GM21619 (cell line): Measurements from ENCODE around the gene ESR2.
"Not testable (repeated sequence)": the region's sequence is repeated elsewhere in the genome, so short reads cannot be mapped to it uniquely, and the experiment has no call there.

Source experiments
- ATAC-seq: cut with Tn5 transposase; IDR thresholded peaks from one replicate; pipeline ENCODE4 v1.9.1; 2021; ENCODE audit not compliant: unreplicated experiment

ESR2 gene

DNA sequence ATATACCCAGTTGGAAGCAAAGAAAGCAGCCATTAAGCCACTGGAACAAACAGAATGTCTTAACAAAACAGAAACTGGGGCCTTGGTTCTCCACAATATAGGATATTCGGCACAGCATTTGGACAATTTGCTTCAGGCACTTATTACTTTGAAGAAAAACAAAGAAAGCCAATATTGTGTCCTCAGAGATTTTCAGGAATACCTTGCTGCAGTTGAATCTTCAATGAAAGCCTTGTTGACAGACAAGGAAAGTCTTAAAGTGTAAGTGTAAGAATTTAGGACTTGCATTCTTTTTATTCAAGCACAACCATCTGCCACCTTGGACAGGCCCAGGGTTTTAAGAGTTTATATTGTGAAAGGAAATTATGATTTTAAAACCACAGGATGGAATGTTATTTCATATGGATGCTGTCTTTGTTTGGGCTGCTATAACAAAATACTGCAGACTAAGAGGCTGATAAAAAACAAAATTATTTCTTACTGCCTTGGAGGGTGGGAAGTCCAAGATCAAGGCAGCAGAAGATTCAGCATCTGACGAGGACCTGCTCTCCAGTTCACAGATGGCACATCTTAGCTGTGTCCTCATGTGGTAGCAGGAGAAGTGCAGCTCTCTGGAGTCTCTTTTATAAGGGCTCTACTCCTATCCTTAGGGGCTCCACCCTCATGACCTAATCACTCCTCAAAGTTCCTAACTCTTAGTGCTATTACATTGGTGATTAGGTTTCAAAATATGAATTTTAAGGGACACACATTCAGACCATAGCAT, 244.4 kb downstream of the ESR2 start:
- no peak for ATAC-seq

DNA sequence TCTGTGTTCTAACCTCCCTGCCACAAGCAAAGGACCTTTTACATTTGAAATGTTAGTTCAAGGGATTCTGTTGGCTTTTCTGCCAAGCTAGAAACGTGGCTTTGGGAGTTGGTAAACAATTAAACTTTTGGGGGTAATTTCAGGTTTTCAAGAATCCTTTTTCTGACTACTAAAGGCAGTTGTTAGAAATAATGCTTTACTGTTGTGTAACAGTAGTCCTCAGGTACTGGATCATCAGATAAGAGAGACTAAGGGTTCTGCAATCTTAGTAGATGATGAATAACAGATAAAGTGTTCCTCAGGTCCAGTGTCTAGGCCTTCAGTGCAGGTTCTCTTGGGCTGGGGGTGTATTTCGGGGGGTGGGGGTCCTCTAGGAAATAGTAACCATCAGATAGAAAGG, 249.1 kb downstream of the ESR2 start:
- ATAC-seq: no peak

DNA sequence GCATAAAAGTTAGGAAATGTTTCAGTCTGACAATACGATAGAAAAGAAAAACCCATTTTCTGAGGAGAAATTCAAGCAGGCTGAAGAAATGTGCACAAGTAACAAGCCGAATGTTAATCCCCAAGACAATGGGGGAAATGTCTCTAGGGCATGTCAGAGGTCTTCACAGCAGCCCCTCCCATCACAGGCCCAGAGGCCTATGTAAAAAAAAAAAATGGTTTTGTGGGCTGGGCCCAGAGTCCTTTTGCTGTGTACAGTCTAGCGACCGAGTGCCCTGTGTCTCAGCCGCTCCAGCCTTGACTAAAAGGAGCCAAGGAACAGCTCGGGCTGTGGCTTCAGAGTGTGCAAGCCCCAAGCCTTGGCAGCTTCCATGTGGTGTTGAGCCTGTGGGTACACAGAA, 250.9 kb downstream of the ESR2 start:
- not testable (repeated sequence) for ATAC-seq

- no peak for ATAC-seq
These were observed 254.1 kb downstream of the ESR2 start for GRCh38 chr14:64040044-64040443.

DNA sequence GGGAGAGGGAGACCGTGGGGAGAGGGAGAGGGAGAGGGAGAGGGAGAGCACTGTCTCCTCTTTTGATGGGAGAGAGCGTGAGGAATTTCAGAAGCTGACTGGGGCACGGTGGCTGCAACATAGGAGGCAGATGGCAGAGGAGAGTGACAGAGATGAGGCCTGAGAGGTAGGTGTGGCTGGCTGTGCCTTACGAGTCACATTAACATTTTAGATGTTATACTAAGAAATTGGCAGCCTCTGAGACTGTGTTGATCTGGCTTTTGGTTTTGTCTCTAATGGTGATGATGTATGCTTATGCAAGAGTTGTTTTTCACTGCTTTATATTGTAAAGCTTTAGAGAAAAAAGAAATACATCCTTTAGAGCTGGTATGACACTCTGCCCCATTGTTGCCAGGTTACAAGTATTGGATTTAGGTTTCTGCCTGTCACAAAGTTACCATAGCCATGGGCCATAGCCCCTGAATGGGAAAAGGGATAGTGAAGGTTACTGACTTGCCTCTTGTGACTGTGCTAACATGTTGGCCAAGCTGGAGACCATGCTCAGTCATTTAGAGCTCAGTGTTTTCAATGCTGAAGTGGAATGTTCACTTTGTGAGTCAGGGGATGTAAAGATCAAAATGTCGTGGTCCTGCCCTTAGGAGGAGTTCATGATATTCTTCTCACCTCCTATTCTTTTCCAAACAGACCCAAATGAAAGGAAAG, 255.2 kb downstream of the ESR2 start:
- ATAC-seq: no peak

- ATAC-seq: not testable (repeated sequence)
These were observed 256.1 kb downstream of the ESR2 start for GRCh38 chr14:64037869-64038745.

- ATAC-seq: no peak
These were observed 259.0 kb downstream of the ESR2 start for GRCh38 chr14:64035143-64035542.
